Endothelial cell of umbilical vein (primary cell): ENCODE measurements around the gene PCYOX1L. TPM values are rescaled to one million over a fixed set of nuclear protein-coding genes. Genes with fewer than 3 reads are reported as not detected.

ENCODE experiments used
- BruUV-seq: library from RNA; stranded (reverse); fragments of 400-500 nt; replicated peaks from 2 replicates; lab custom pipeline; 2021; lab: Mats Ljungman, UMichigan
- CTCF ChIA-PET: fragments of 300-600, 350-600 bp; sonication (Branson Sonifier 250); formaldehyde crosslinking; loops from one replicate; lab custom pipeline; 2021; ENCODE audit warnings: antibody characterized with exemption, inconsistent platforms; lab: Charles Lee
- POLR2A ChIA-PET: fragments of 300-600, 350-600 bp; sonication (Branson Sonifier 250); formaldehyde crosslinking; loops from one replicate; lab custom pipeline; 2021; ENCODE audit warnings: antibody characterized with exemption, inconsistent platforms; lab: Charles Lee
- DNase-seq: peaks from one replicate; pipeline ENCODE4 v3.0.0-alpha.2; 2011; ENCODE audit warnings: low read depth, low spot score
- FAIRE-seq: peaks from 2 replicates; lab custom pipeline; 2011; peaks lifted over from hg19 to GRCh38; lab: Jason Lieb, UNC
- H2AFZ ChIP-seq: 2 replicates; pipeline ENCODE4 v1.6.0; 2012; ENCODE audit warnings: low read depth, low read length, control low read depth, inconsistent platforms
- H3K27ac ChIP-seq: 2 replicates; pipeline ENCODE4 v1.5.1; 2011; ENCODE audit warnings: low read depth, mild to moderate bottlenecking, control low read depth, low read length, moderate library complexity; ENCODE audit not compliant: insufficient read depth
- H3K27me3 ChIP-seq, 2 experiments: 2 replicates each; pipeline versions ENCODE4 v1.6.0 to v1.6.1; 2011; ENCODE audit warnings: low read length in 2 of 2, mixed read lengths in 1 of 2; ENCODE audit not compliant: control insufficient read depth in 2 of 2, insufficient read depth in 2 of 2
- H3K36me3 ChIP-seq, 2 experiments: 2 replicates in 1 of 2; 3 replicates in 1 of 2; pipeline ENCODE4 v1.5.1; 2011; ENCODE audit warnings: low read length in 2 of 2, mild to moderate bottlenecking in 1 of 2, moderate library complexity in 1 of 2; ENCODE audit not compliant: control insufficient read depth in 2 of 2, insufficient read depth in 2 of 2; ENCODE audit errors: extremely low read depth in 1 of 2
- H3K4me1 ChIP-seq: 3 replicates; pipeline ENCODE4 v1.5.1; 2011; ENCODE audit warnings: mild to moderate bottlenecking, low read length; ENCODE audit not compliant: control insufficient read depth, insufficient read depth; ENCODE audit errors: extremely low read depth
- H3K4me2 ChIP-seq: 2 replicates; pipeline ENCODE4 v1.6.1; 2011; ENCODE audit warnings: low read length, control low read depth, mixed read lengths; ENCODE audit not compliant: insufficient read depth
- H3K4me3 ChIP-seq, 3 experiments: fragments of 200-600 bp in 1 of 3; sonication (generic), shearing (Covaris generic) in 1 of 3; replicated peaks in 1 of 3; 2 replicates each; pipeline ENCODE4 v1.5.1; 2011 to 2016; ENCODE audit warnings: control low read depth in 3 of 3, low read length in 3 of 3, mild to moderate bottlenecking in 2 of 3, inconsistent platforms in 1 of 3, low read depth in 1 of 3, moderate library complexity in 1 of 3; ENCODE audit not compliant: insufficient read depth in 1 of 3
- H3K79me2 ChIP-seq: 2 replicates; pipeline ENCODE4 v1.6.0; 2012; ENCODE audit warnings: low read length, inconsistent platforms; ENCODE audit not compliant: control insufficient read depth, insufficient read depth
- H3K9ac ChIP-seq: replicated peaks from 2 replicates; pipeline ENCODE3; 2011; ENCODE audit warnings: low read length, control low read depth; ENCODE audit not compliant: insufficient read depth; ENCODE audit errors: extremely low read depth
- H3K9me1 ChIP-seq: replicated peaks from 3 replicates; pipeline ENCODE4 v1.6.0; 2011; ENCODE audit warnings: mild to moderate bottlenecking, low read length; ENCODE audit not compliant: control insufficient read depth, insufficient read depth; ENCODE audit errors: extremely low read depth
- H3K9me3 ChIP-seq: replicated peaks from 2 replicates; pipeline ENCODE4 v1.5.1; 2012; ENCODE audit warnings: low read length, inconsistent platforms; ENCODE audit not compliant: control insufficient read depth, insufficient read depth
- H4K20me1 ChIP-seq: replicated peaks from 2 replicates; pipeline ENCODE3; 2011; ENCODE audit warnings: mild to moderate bottlenecking, low read length; ENCODE audit not compliant: control insufficient read depth, insufficient read depth; ENCODE audit errors: extremely low read depth
- CTCF ChIP-seq, 2 donors: IDR thresholded peaks; 1 replicate in 1 of 2; 2 replicates in 1 of 2; pipeline ENCODE4 v1.5.1; 2011; ENCODE audit warnings: low read length in 2 of 2, mild to moderate bottlenecking in 2 of 2, moderate library complexity in 2 of 2, control low read depth in 1 of 2, inconsistent platforms in 1 of 2, low read depth in 1 of 2; ENCODE audit not compliant: insufficient read depth in 1 of 2; ENCODE audit errors: extremely low read depth in 1 of 2
- EZH2 ChIP-seq: IDR thresholded peaks from 2 replicates; pipeline ENCODE4 v1.6.1; 2012; ENCODE audit warnings: borderline replicate concordance, low read depth, mild to moderate bottlenecking, moderate library complexity, low read length, inconsistent platforms; ENCODE audit not compliant: severe bottlenecking
- FOS ChIP-seq: IDR thresholded peaks from 2 replicates; pipeline ENCODE4 v1.6.1; 2011; ENCODE audit warnings: mild to moderate bottlenecking, low read length, moderate library complexity, borderline replicate concordance; ENCODE audit not compliant: insufficient read depth
- GATA2 ChIP-seq: IDR thresholded peaks from 2 replicates; pipeline ENCODE4 v1.7.0; 2011; ENCODE audit warnings: low read depth, mild to moderate bottlenecking, moderate library complexity, mixed read lengths, low read length; ENCODE audit not compliant: insufficient read length, insufficient read depth
- JUN ChIP-seq: IDR thresholded peaks from 2 replicates; pipeline ENCODE4 v1.6.1; 2011; ENCODE audit warnings: borderline replicate concordance, low read depth; ENCODE audit not compliant: insufficient read length, insufficient read depth
- MAX ChIP-seq: IDR thresholded peaks from 2 replicates; pipeline ENCODE4 v1.6.1; 2011; ENCODE audit not compliant: insufficient read depth, insufficient read length
- MYC ChIP-seq: IDR thresholded peaks from one replicate; pipeline ENCODE4 v1.6.1; 2011; ENCODE audit warnings: mild to moderate bottlenecking, low read depth, low read length
- POLR2AphosphoS5 ChIP-seq: IDR thresholded peaks from 2 replicates; pipeline ENCODE4 v1.6.1; 2012; ENCODE audit warnings: low read depth, mild to moderate bottlenecking, control low read depth, low read length, moderate library complexity; ENCODE audit not compliant: insufficient read depth
- dilution Hi-C: fragments of 300-500 bp; cut with MboI; formaldehyde crosslinking; loops from one replicate; pipeline ENCODE4 v1.15.0; 2019; ENCODE audit warnings: low sequenced_read_pairs; ENCODE audit not compliant: extremely low pct_ligation_motif_present
- intact Hi-C: fragments of 100-400 bp; cut with micrococcal nuclease; formaldehyde crosslinking; loops from one replicate; pipeline ENCODE4 v1.10.0; 2022
- polyA plus RNA-seq, 4 experiments: library from polyadenylated mRNA; depleted of rRNA in 3 of 4; stranded (reverse) in 3 of 4; unstranded in 1 of 4; fragments of >200 nt; gene quantifications; 2 replicates each; pipeline versions ENCODE4 v1.2.1 to v1.2.3, GENCODE V29; 2011 to 2012; ENCODE audit warnings: missing spikeins in 1 of 4
- total RNA-seq: library from RNA; stranded (reverse); gene quantifications from 2 replicates; pipeline ENCODE4 v1.2.3, GENCODE V29; 2021

PCYOX1L gene
- total and polyA plus RNA-seq, 2 donors (not counting 3 experiments of a cell fraction or from before 2014, with no cell fraction given) = 23.3 to 28.1 TPM

DNA sequence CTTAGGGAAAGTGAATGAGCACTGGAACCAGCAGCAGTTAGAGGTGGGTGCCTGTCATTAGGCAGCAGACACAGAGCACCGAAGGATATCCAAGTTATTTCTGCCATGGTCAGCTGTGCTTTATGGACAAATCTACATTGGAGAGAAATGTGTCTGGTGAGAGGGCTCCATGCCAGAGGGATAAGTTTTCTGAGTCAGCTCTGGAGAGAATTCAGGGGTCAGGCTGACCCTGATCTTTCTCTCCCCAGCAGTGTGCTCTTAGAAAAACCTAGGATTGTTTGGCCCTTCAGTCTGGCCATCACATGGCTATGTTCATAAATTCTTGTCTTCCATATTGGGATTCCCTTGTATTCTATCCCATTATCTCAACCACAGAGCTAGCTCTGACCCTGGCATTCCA, 30.1 kb downstream of the PCYOX1L start:
- H3K9ac ChIP-seq = no peak overlapping the region
- no peaks in the 10 kb centered on the region for H3K9me1 ChIP-seq
- FAIRE-seq = no peak
- H3K36me3 ChIP-seq = no peaks in the 10 kb centered on the region
- no peak for DNase-seq
- H3K4me3 ChIP-seq = no peak overlapping the region
- H3K27me3 ChIP-seq = no peaks in the 10 kb centered on the region
- no peak overlapping the region for H3K27ac ChIP-seq
- H2AFZ ChIP-seq = no peak overlapping the region
- no TSS peak for BruUV-seq
- no peaks in the 10 kb centered on the region for H3K9me3 ChIP-seq
- no peaks in the 10 kb centered on the region for H4K20me1 ChIP-seq
- ChIA-PET POLR2A (no interaction called here), CTCF (interaction anchor here (0.8 to 2.8 kb wide), 4 partner anchors 21 to 231 kb away, joined by 3 to 15 read pairs (median 6); no protein-coding TSS in a partner anchor)
- intact Hi-C loops = no loop called here
- H3K79me2 ChIP-seq = no peaks in the 10 kb centered on the region
- TF ChIP-seq JUN (no peak), EZH2 (no peak), POLR2AphosphoS5 (no peak), MYC (no peak), MAX (no peak)
- dilution Hi-C loops = no loop called here
- no peak overlapping the region for H3K4me2 ChIP-seq
- H3K4me1 ChIP-seq = no peaks in the 10 kb centered on the region

DNA sequence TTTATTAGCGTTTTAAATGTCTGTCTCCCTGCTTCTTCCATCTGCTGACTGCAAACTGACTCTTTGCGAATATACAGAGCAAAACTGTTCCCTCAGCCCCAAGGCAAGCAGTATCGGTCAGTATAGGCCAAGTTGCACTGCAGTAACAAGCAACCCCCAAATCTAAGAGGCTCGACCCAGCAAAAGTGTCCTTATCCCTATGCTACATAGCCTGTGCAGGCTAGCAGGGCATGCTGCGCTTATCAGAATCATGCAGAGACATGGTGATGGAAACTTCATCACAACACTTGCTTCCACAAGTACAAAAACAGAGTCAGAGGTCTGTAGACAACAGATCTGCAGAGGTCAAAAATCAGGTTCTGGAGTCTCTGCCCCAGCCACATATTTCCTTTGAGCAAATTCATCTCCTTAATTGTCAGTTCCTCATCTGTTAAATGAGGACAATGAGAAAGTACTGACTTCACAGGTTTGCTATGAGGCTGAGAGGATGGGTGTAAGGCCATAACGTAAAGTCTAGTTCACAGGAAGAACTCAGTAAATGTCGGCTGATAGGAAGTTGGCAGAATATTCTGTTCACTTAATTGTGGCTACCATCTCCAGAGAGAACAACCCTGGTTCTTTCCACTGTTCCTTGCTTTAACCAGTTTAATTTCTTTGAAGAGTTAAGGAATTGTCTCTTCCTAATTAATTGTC, 30.8 kb downstream of the PCYOX1L start:
- ChIA-PET CTCF (interaction anchor here (1.1 to 2.8 kb wide), 5 partner anchors 12 to 230 kb away, joined by 3 to 15 read pairs (median 5); no protein-coding TSS in a partner anchor), POLR2A (no interaction called here)
- BruUV-seq = no TSS peak
- Histone ChIP-seq H4K20me1 (no peaks in the 10 kb centered on the region), H3K4me1 (no peaks in the 10 kb centered on the region), H3K27me3 (no peaks in the 10 kb centered on the region), H3K9me3 (no peaks in the 10 kb centered on the region), H3K36me3 (no peaks in the 10 kb centered on the region), H3K9ac (no peak overlapping the region), H3K4me2 (no peak overlapping the region), H3K27ac (no peak overlapping the region), H3K4me3 (no peak overlapping the region), H2AFZ (no peak overlapping the region), H3K9me1 (no peaks in the 10 kb centered on the region), H3K79me2 (no peaks in the 10 kb centered on the region)
- intact Hi-C loops (no loop called here), dilution Hi-C loops (no loop called here)
- peak; percentile 77 for FAIRE-seq
- DNase-seq = no peak
- TF ChIP-seq CTCF (IDR thresholded peaks at IDR 0.05; ENCODE audit: extremely low read depth in 1 of 2, insufficient read depth in 1 of 2, low read depth in 1 of 2, low read length in 2 of 2) = no peak
- TF ChIP-seq FOS = no peak
- no peak for TF ChIP-seq MAX
- no peak for TF ChIP-seq POLR2AphosphoS5
- TF ChIP-seq GATA2 = no peak
- TF ChIP-seq MYC = no peak
